IMR-90 (cell line): ENCODE data around the gene PRPS1. TPM values are rescaled to one million over a fixed set of nuclear protein-coding genes. Genes with fewer than 3 reads are reported as not detected.

Experiments used
- ATAC-seq: fragments of 200-7000 bp; cut with Tn5 transposase; 2 replicates; pipeline ENCODE4 v1.9.1; 2020; ENCODE audit warnings: low read depth, mild to moderate bottlenecking, moderate library complexity
- BruUV-seq: library from RNA; stranded (reverse); fragments of 400-500 nt; replicated peaks from 2 replicates; lab custom pipeline; 2021; lab: Mats Ljungman, UMichigan
- CTCF ChIA-PET: fragments of 300-600 bp; formaldehyde crosslinking; extraction: SDS; loops from one replicate; lab custom pipeline; 2021; ENCODE audit warnings: antibody characterized with exemption; lab: Yijun Ruan, JAX
- POLR2A ChIA-PET: fragments of 300-600 bp; sonication (Branson Sonifier 250); formaldehyde crosslinking; loops from one replicate; lab custom pipeline; 2022; ENCODE audit warnings: antibody characterized with exemption; ENCODE audit not compliant: unreplicated experiment; lab: Charles Lee
- DNase-seq: peaks from one replicate; pipeline ENCODE4 v3.0.0; 2013
- H2AFZ ChIP-seq: replicated peaks from 2 replicates; pipeline ENCODE3; 2013; ENCODE audit warnings: low read length, mild to moderate bottlenecking; ENCODE audit not compliant: poor library complexity
- H2AK5ac ChIP-seq: 2 replicates; pipeline ENCODE4 v1.6.1; 2013; ENCODE audit warnings: low read depth, low read length, inconsistent platforms
- H2AK9ac ChIP-seq: replicated peaks from 2 replicates; pipeline ENCODE3; 2013; ENCODE audit warnings: mild to moderate bottlenecking, low read depth, low read length, moderate library complexity; ENCODE audit not compliant: poor library complexity
- H2BK120ac ChIP-seq: 2 replicates; pipeline ENCODE4 v1.6.1; 2013; ENCODE audit warnings: low read depth, low read length, inconsistent platforms
- H2BK15ac ChIP-seq: 3 replicates; pipeline ENCODE4 v1.6.1; 2013; ENCODE audit warnings: low read depth, low read length, inconsistent platforms
- H2BK20ac ChIP-seq: 2 replicates; pipeline ENCODE4 v1.6.1; 2013; ENCODE audit warnings: low read depth, mild to moderate bottlenecking, inconsistent platforms, low read length, moderate library complexity
- H2BK5ac ChIP-seq: 2 replicates; pipeline ENCODE4 v1.6.1; 2013; ENCODE audit warnings: mild to moderate bottlenecking, low read depth, low read length, inconsistent platforms; ENCODE audit not compliant: poor library complexity, severe bottlenecking
- H3K14ac ChIP-seq: replicated peaks from 2 replicates; pipeline ENCODE4 v1.6.1; 2013; ENCODE audit warnings: low read depth, low read length, inconsistent platforms
- H3K18ac ChIP-seq: 2 replicates; pipeline ENCODE4 v1.6.1; 2013; ENCODE audit warnings: low read depth, low read length, control low read depth
- H3K23ac ChIP-seq: 2 replicates; pipeline ENCODE4 v1.6.1; 2013; ENCODE audit warnings: low read depth, low read length, inconsistent platforms
- H3K27ac ChIP-seq: 2 replicates; pipeline ENCODE4 v1.5.1; 2013; ENCODE audit warnings: mild to moderate bottlenecking, control low read depth, low read length; ENCODE audit not compliant: insufficient read depth
- H3K27me3 ChIP-seq: 2 replicates; pipeline ENCODE4 v1.6.1; 2013; ENCODE audit warnings: low read length; ENCODE audit not compliant: control insufficient read depth, insufficient read depth
- H3K36me3 ChIP-seq: 2 replicates; pipeline ENCODE4 v1.6.1; 2013; ENCODE audit warnings: low read length, mixed read lengths; ENCODE audit not compliant: control insufficient read depth, insufficient read depth
- H3K4ac ChIP-seq: 2 replicates; pipeline ENCODE4 v1.6.1; 2013; ENCODE audit warnings: low read depth, low read length, inconsistent platforms
- H3K4me1 ChIP-seq: 2 replicates; pipeline ENCODE4 v1.6.1; 2013; ENCODE audit warnings: low read length, mixed read lengths; ENCODE audit not compliant: control insufficient read depth, insufficient read depth
- H3K4me2 ChIP-seq: 2 replicates; pipeline ENCODE4 v1.6.1; 2013; ENCODE audit warnings: low read depth, mild to moderate bottlenecking, control low read depth, low read length, moderate library complexity
- H3K4me3 ChIP-seq: 2 replicates; pipeline ENCODE4 v1.5.1; 2013; ENCODE audit warnings: low read depth, mild to moderate bottlenecking, control low read depth, low read length, moderate library complexity; ENCODE audit not compliant: insufficient read depth
- H3K56ac ChIP-seq: 2 replicates; pipeline ENCODE4 v1.6.1; 2013; ENCODE audit warnings: low read length, inconsistent platforms; ENCODE audit not compliant: insufficient read depth; ENCODE audit errors: extremely low read depth
- H3K79me1 ChIP-seq, 2 experiments: 2 replicates each; pipeline ENCODE4 v1.6.1; 2013; ENCODE audit warnings: low read length in 2 of 2, inconsistent platforms in 1 of 2, low read depth in 1 of 2
- H3K9ac ChIP-seq: 2 replicates; pipeline ENCODE4 v1.6.1; 2013; ENCODE audit warnings: low read depth, low read length, control low read depth
- H3K9me1 ChIP-seq: 2 replicates; pipeline ENCODE4 v1.6.1; 2013; ENCODE audit warnings: low read length, inconsistent platforms; ENCODE audit not compliant: insufficient read depth
- H3K9me3 ChIP-seq: 2 replicates; pipeline ENCODE4 v1.6.1; 2013; ENCODE audit warnings: low read length; ENCODE audit not compliant: control insufficient read depth, insufficient read depth
- H4K20me1 ChIP-seq: 2 replicates; pipeline ENCODE4 v1.6.1; 2013; ENCODE audit warnings: low read length, inconsistent platforms; ENCODE audit not compliant: insufficient read depth
- H4K5ac ChIP-seq: 2 replicates; pipeline ENCODE4 v1.6.1; 2013; ENCODE audit warnings: mild to moderate bottlenecking, low read depth, low read length, control low read depth
- H4K8ac ChIP-seq, 2 experiments: 2 replicates each; pipeline ENCODE4 v1.6.1; 2013; ENCODE audit warnings: low read depth in 2 of 2, low read length in 2 of 2, control low read depth in 1 of 2, inconsistent platforms in 1 of 2
- H4K91ac ChIP-seq: 2 replicates; pipeline ENCODE4 v1.6.1; 2013; ENCODE audit warnings: low read depth, low read length, inconsistent platforms; ENCODE audit not compliant: insufficient read depth
- FOS ChIP-seq: fragments of 150-350 bp; IDR thresholded peaks from 2 replicates; pipeline ENCODE4 v1.6.1; 2016; ENCODE audit warnings: low read depth, low read length
- MAFK ChIP-seq: IDR thresholded peaks from 2 replicates; pipeline ENCODE4 v1.6.1; 2012; ENCODE audit warnings: low read depth, low read length, improper control_type of control experiment
- MAZ ChIP-seq: IDR thresholded peaks from 2 replicates; pipeline ENCODE4 v1.6.1; 2012; ENCODE audit warnings: low read depth, mild to moderate bottlenecking, low read length, improper control_type of control experiment, moderate library complexity, borderline replicate concordance
- MXI1 ChIP-seq: IDR thresholded peaks from 2 replicates; pipeline ENCODE4 v1.6.1; 2012; ENCODE audit warnings: low read depth, mild to moderate bottlenecking, low read length, moderate library complexity, borderline replicate concordance
- RAD21 ChIP-seq: IDR thresholded peaks from 2 replicates; pipeline ENCODE4 v1.6.1; 2012; ENCODE audit warnings: low read length, improper control_type of control experiment
- SMC3 ChIP-seq: fragments of 150-350 bp; IDR thresholded peaks from 2 replicates; pipeline ENCODE4 v1.6.1; 2016; ENCODE audit warnings: low read depth, mild to moderate bottlenecking, antibody characterized with exemption, low read length, moderate library complexity
- WGBS, 2 experiments: methylation state at CpG; one replicate each; pipeline versions ENCODE4 v1.1.5 to v1.1.7; 2013; ENCODE audit warnings: missing lambda C conversion rate in 2 of 2; ENCODE audit not compliant: insufficient read length in 1 of 2; ENCODE audit errors: extremely low coverage in 2 of 2; 5-methylcytosine and 5-hydroxymethylcytosine counted together
- dilution Hi-C: fragments of 300-500 bp; cut with HindIII; formaldehyde crosslinking; loops from one replicate; pipeline ENCODE4 v1.14.3; 2018; ENCODE audit warnings: low sequenced_read_pairs; ENCODE audit not compliant: unreplicated experiment
- in situ Hi-C: fragments of 300-500 bp; cut with MboI; formaldehyde crosslinking; loops from 3 replicates; pipeline ENCODE4 v1.14.3; 2019; ENCODE audit warnings: low sequenced_read_pairs, inconsistent platforms, mixed read lengths
- intact Hi-C: fragments of 100-400 bp; cut with micrococcal nuclease; formaldehyde crosslinking; loops from 2 replicates; pipeline ENCODE4 v1.10.0; 2022
- polyA plus RNA-seq, 3 experiments: library from polyadenylated mRNA; depleted of rRNA; stranded (reverse); fragments of >200 nt; gene quantifications; 2 replicates each; pipeline ENCODE4 v1.2.3, GENCODE V29; 2012; ENCODE audit warnings: low replicate concordance in 1 of 3
- total RNA-seq: library from RNA; depleted of rRNA; stranded (reverse); fragments of >200 nt; gene quantifications from 2 replicates; pipeline ENCODE4 v1.2.3, GENCODE V29; 2012
- TF ChIP-seq, protein P1 (sequence below): fragments of 150-350 bp; IDR thresholded peaks from 2 replicates; pipeline ENCODE4 v1.6.1; 2017; ENCODE audit warnings: mild to moderate bottlenecking, antibody characterized with exemption, low read length, low read depth
- TF ChIP-seq, protein P2 (sequence below): fragments of 150-350 bp; IDR thresholded peaks from 2 replicates; pipeline ENCODE4 v1.6.1; 2016; ENCODE audit warnings: low read depth, mild to moderate bottlenecking, low read length, moderate library complexity, borderline replicate concordance
- TF ChIP-seq, protein P3 (sequence below): conservative IDR thresholded peaks from 2 replicates; pipeline ENCODE4 v1.5.1; 2012; ENCODE audit warnings: mild to moderate bottlenecking, low read depth, low read length, improper control_type of control experiment

The PRPS1 gene
- total and polyA plus RNA-seq, 2 of the 4 experiments (the other 2 are of a cell fraction): 118 to 137 TPM

DNA sequence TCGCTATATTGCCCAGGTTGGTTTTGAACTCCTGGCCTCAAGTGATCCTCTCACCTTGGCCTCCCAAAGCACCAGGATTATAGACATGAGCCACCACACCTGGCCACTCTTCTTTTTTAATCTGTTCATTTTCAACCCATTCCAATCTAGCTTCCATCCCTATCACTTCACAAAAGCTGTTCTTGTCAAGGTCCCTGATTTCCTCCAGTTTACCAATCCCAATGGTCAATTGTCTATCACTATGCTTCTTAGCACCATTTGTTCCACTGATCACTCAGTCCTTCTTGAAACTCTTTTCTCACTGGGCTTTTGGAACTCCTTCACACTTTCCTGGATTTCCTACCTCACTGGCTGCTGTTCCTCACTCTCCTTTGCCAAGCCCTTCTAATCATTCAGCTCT is 38.6 kb downstream of the PRPS1 start:
- dilution Hi-C loops (no loop called here), in situ Hi-C loops (loop anchor here (10.0 kb wide), 1 partner anchor 408 kb away; no protein-coding TSS in a partner anchor), intact Hi-C loops (loop anchor here (10.0 kb wide), 1 partner anchor 772 kb away; no protein-coding TSS in a partner anchor)
- Histone ChIP-seq H3K4me3 (no peak overlapping the region), H3K27ac (no peak overlapping the region), H3K56ac (no peak overlapping the region), H3K14ac (no peak overlapping the region), H3K36me3 (no peaks in the 10 kb centered on the region), H2BK20ac (no peak overlapping the region), H3K4me1 (no peaks in the 10 kb centered on the region), H3K79me1 (no peaks in the 10 kb centered on the region), H2BK15ac (no peak overlapping the region), H3K4ac (no peak overlapping the region), H4K20me1 (no peaks in the 10 kb centered on the region), H4K91ac (no peak overlapping the region), H2AK5ac (no peak overlapping the region), H2BK120ac (no peak overlapping the region), H3K9me1 (no peaks in the 10 kb centered on the region), H3K23ac (no peak overlapping the region), H3K9me3 (no peaks in the 10 kb centered on the region), H3K18ac (no peak overlapping the region), H2AK9ac (no peak overlapping the region), H3K9ac (no peak overlapping the region), H3K4me2 (no peak overlapping the region), H4K5ac (no peak overlapping the region), H4K8ac (no peak overlapping the region), H2BK5ac (no peak overlapping the region), H3K27me3 (peaks cover 8% of the 10 kb centered on the region), H2AFZ (no peak overlapping the region)
- POLR2A ChIA-PET: no interaction called here
- ATAC-seq (no peak), DNase-seq (no peak)
- CTCF ChIA-PET: no interaction called here
- no CpG with 5 or more reads among the region's 1 CpG for WGBS, 2 experiments
- no peak for TF ChIP-seq FOS
- TF ChIP-seq, protein P1, sequence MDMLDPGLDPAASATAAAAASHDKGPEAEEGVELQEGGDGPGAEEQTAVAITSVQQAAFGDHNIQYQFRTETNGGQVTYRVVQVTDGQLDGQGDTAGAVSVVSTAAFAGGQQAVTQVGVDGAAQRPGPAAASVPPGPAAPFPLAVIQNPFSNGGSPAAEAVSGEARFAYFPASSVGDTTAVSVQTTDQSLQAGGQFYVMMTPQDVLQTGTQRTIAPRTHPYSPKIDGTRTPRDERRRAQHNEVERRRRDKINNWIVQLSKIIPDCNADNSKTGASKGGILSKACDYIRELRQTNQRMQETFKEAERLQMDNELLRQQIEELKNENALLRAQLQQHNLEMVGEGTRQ: no peak
- no peak for TF ChIP-seq RAD21
- no peak for TF ChIP-seq SMC3
- TF ChIP-seq, protein P2, sequence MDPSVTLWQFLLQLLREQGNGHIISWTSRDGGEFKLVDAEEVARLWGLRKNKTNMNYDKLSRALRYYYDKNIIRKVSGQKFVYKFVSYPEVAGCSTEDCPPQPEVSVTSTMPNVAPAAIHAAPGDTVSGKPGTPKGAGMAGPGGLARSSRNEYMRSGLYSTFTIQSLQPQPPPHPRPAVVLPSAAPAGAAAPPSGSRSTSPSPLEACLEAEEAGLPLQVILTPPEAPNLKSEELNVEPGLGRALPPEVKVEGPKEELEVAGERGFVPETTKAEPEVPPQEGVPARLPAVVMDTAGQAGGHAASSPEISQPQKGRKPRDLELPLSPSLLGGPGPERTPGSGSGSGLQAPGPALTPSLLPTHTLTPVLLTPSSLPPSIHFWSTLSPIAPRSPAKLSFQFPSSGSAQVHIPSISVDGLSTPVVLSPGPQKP: no peak
- no peak for TF ChIP-seq MXI1
- no peak for TF ChIP-seq MAFK
- TF ChIP-seq, protein P3, sequence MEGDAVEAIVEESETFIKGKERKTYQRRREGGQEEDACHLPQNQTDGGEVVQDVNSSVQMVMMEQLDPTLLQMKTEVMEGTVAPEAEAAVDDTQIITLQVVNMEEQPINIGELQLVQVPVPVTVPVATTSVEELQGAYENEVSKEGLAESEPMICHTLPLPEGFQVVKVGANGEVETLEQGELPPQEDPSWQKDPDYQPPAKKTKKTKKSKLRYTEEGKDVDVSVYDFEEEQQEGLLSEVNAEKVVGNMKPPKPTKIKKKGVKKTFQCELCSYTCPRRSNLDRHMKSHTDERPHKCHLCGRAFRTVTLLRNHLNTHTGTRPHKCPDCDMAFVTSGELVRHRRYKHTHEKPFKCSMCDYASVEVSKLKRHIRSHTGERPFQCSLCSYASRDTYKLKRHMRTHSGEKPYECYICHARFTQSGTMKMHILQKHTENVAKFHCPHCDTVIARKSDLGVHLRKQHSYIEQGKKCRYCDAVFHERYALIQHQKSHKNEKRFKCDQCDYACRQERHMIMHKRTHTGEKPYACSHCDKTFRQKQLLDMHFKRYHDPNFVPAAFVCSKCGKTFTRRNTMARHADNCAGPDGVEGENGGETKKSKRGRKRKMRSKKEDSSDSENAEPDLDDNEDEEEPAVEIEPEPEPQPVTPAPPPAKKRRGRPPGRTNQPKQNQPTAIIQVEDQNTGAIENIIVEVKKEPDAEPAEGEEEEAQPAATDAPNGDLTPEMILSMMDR: no peak
- no peak for TF ChIP-seq MAZ
- BruUV-seq: no TSS peak
